IMR-90 (cell line): ENCODE measurements around the gene CCDC88B.

Experiments used
- BHLHE40 ChIP-seq: fragments of 150-350 bp; IDR thresholded peaks from 2 replicates; pipeline ENCODE4 v1.6.1; 2016; ENCODE audit warnings: mild to moderate bottlenecking, low read depth, low read length
- CEBPB ChIP-seq: IDR thresholded peaks from 2 replicates; pipeline ENCODE4 v1.6.1; 2012; ENCODE audit warnings: low read depth, low read length, improper control_type of control experiment
- CTCF ChIP-seq: conservative IDR thresholded peaks from 2 replicates; pipeline ENCODE4 v1.5.1; 2012; ENCODE audit warnings: mild to moderate bottlenecking, low read depth, low read length, improper control_type of control experiment
- ELK1 ChIP-seq: fragments of 150-350 bp; IDR thresholded peaks from 2 replicates; pipeline ENCODE4 v1.6.1; 2016; ENCODE audit warnings: low read depth, mild to moderate bottlenecking, low read length, moderate library complexity, borderline replicate concordance
- FOS ChIP-seq: fragments of 150-350 bp; IDR thresholded peaks from 2 replicates; pipeline ENCODE4 v1.6.1; 2016; ENCODE audit warnings: low read depth, low read length
- MAFK ChIP-seq: IDR thresholded peaks from 2 replicates; pipeline ENCODE4 v1.6.1; 2012; ENCODE audit warnings: low read depth, low read length, improper control_type of control experiment
- MAZ ChIP-seq: IDR thresholded peaks from 2 replicates; pipeline ENCODE4 v1.6.1; 2012; ENCODE audit warnings: low read depth, mild to moderate bottlenecking, low read length, improper control_type of control experiment, moderate library complexity, borderline replicate concordance
- MXI1 ChIP-seq: IDR thresholded peaks from 2 replicates; pipeline ENCODE4 v1.6.1; 2012; ENCODE audit warnings: low read depth, mild to moderate bottlenecking, low read length, moderate library complexity, borderline replicate concordance
- POLR2A ChIP-seq: IDR thresholded peaks from 2 replicates; pipeline ENCODE4 v1.6.1; 2012; ENCODE audit warnings: mild to moderate bottlenecking, low read depth, low read length
- RAD21 ChIP-seq: IDR thresholded peaks from 2 replicates; pipeline ENCODE4 v1.6.1; 2012; ENCODE audit warnings: low read length, improper control_type of control experiment
- RCOR1 ChIP-seq: IDR thresholded peaks from 2 replicates; pipeline ENCODE4 v1.6.1; 2012; ENCODE audit warnings: mild to moderate bottlenecking, low read length, improper control_type of control experiment; ENCODE audit not compliant: insufficient replicate concordance
- RFX5 ChIP-seq: IDR thresholded peaks from 2 replicates; pipeline ENCODE4 v1.8.0; 2012; ENCODE audit warnings: low read depth, mild to moderate bottlenecking, low read length, moderate library complexity
- SMC3 ChIP-seq: fragments of 150-350 bp; IDR thresholded peaks from 2 replicates; pipeline ENCODE4 v1.6.1; 2016; ENCODE audit warnings: low read depth, mild to moderate bottlenecking, antibody characterized with exemption, low read length, moderate library complexity
- USF2 ChIP-seq: fragments of 150-350 bp; IDR thresholded peaks from 2 replicates; pipeline ENCODE4 v1.6.1; 2017; ENCODE audit warnings: mild to moderate bottlenecking, antibody characterized with exemption, low read length, low read depth

- TF ChIP-seq CTCF (no peak), POLR2A (no peak), ELK1 (no peak), USF2 (no peak), RAD21 (no peak), BHLHE40 (no peak), FOS (no peak), SMC3 (no peak), MAFK (no peak), MAZ (no peak), RCOR1 (no peak), CEBPB (no peak), RFX5 (no peak), MXI1 (no peak)
Measured at GRCh38 chr11:64339286-64339685, 718 bp upstream of the CCDC88B start.
